Measurements from ENCODE around the gene TPRN.
A peak's percentile ranks its signal among the peaks of the same experiment; 100 is the strongest.

TPRN gene

DNA sequence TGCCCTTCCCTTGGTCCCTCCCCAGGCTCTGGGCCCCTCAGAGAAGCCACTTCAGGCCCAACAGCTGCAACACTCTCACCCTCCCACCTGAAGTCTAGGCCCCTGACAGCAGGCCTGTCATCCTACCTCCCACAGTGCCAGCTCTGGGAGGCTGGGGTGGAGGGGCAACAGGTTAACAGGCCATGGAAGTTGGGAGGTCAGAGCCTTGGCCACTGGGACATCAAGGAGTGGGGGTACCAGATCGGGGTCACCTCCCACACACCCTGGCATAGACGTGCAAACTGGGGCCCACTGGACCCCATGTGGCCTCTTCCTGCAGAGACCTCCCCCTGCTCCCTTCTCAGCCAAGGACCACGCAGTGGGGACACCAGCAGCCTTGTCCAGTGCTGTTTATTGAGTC, 9.3 kb downstream of the TPRN start:
- Histone ChIP-seq H3K4me2 (ENCODE audit: low read length, poor library complexity, severe bottlenecking) (no peak overlapping the region), H2AFZ (ENCODE audit: low read depth, low read length) (no peak overlapping the region)
- 89% methylated on average over 3 of the region's 3 CpGs for WGBS

GRCh38 chr9:137190315-137190856, 10.2 kb downstream of the TPRN start:
- H2BK5ac ChIP-seq (ENCODE audit: low read depth, low read length, poor library complexity, severe bottlenecking), result no peak overlapping the region
- WGBS, result 88% methylated on average over 8 of the region's 9 CpGs
- no peak overlapping the region for H3K18ac ChIP-seq (ENCODE audit: low read depth in 1 of 2, low read length in 2 of 2)
- H3K9me3 ChIP-seq (ENCODE audit: control insufficient read depth, low read length), result no peaks in the 10 kb centered on the region
- no peak overlapping the region for H2BK12ac ChIP-seq (ENCODE audit: low read length in 2 of 2)
- H2BK120ac ChIP-seq (ENCODE audit: low read depth, low read length), result no peak overlapping the region
- peak overlapping the region in 1 of 2 experiments; percentile 100 for H3K4me3 ChIP-seq (ENCODE audit: insufficient read depth in 1 of 2, low read depth in 1 of 2, low read length in 2 of 2)
- H3K9ac ChIP-seq (ENCODE audit: low read length), result peak overlapping the region; percentile 96
- H3K27ac ChIP-seq (ENCODE audit: low read length, poor library complexity, severe bottlenecking), result no peak overlapping the region
- no peak overlapping the region for H3K14ac ChIP-seq (ENCODE audit: low read length in 2 of 2)
- no peak overlapping the region for H2AFZ ChIP-seq (ENCODE audit: low read depth, low read length)
- no peak overlapping the region for H3K4me2 ChIP-seq (ENCODE audit: low read length, poor library complexity, severe bottlenecking)
- H4K91ac ChIP-seq (ENCODE audit: low read length), result no peak overlapping the region
- no peak overlapping the region for H2BK15ac ChIP-seq (ENCODE audit: low read depth, poor library complexity, severe bottlenecking)
- H4K8ac ChIP-seq (ENCODE audit: low read length), result no peak overlapping the region
- peaks cover 61% of the 10 kb centered on the region for H3K79me1 ChIP-seq (replicated peaks; ENCODE audit: low read length, poor library complexity, severe bottlenecking)
- H2AK5ac ChIP-seq (ENCODE audit: low read length, severe bottlenecking), result no peak overlapping the region
- peaks cover 66% of the 10 kb centered on the region for H3K4me1 ChIP-seq (ENCODE audit: control insufficient read depth, insufficient read depth, low read depth, low read length)
- H3K23ac ChIP-seq (ENCODE audit: low read length in 2 of 2), result no peak overlapping the region
- no peaks in the 10 kb centered on the region for H3K27me3 ChIP-seq (ENCODE audit: control insufficient read depth in 1 of 2, insufficient read depth in 1 of 2, low read length in 2 of 2)
- no peak for DNase-seq
- no peak overlapping the region for H3K4ac ChIP-seq (ENCODE audit: low read depth in 1 of 2, low read length in 2 of 2)
- H3K36me3 ChIP-seq (ENCODE audit: control insufficient read depth in 1 of 2, insufficient read depth in 2 of 2, low read depth in 1 of 2, low read length in 2 of 2), result peaks cover 49 to 64% of the 10 kb centered on the region in 2 experiments

More for the DNA sequence above, 9.3 kb downstream of the TPRN start:
- no peaks in the 10 kb centered on the region for H3K9me3 ChIP-seq (ENCODE audit: control insufficient read depth, low read length)
- H3K9ac ChIP-seq (ENCODE audit: low read length), result peak overlapping the region; percentile 2
- no peak overlapping the region for H3K23ac ChIP-seq (ENCODE audit: low read length in 2 of 2)
- peak overlapping the region; percentile 0 for H4K91ac ChIP-seq (ENCODE audit: low read length)
- no peak for DNase-seq
- peaks cover 41 to 61% of the 10 kb centered on the region in 2 experiments for H3K36me3 ChIP-seq (ENCODE audit: control insufficient read depth in 1 of 2, insufficient read depth in 2 of 2, low read depth in 1 of 2, low read length in 2 of 2)
- H2BK120ac ChIP-seq (ENCODE audit: low read depth, low read length), result no peak overlapping the region
- no peak overlapping the region for H2AK5ac ChIP-seq (ENCODE audit: low read length, severe bottlenecking)
- no peak overlapping the region for H3K27ac ChIP-seq (ENCODE audit: low read length, poor library complexity, severe bottlenecking)
- peaks cover 55% of the 10 kb centered on the region for H3K79me1 ChIP-seq (replicated peaks; ENCODE audit: low read length, poor library complexity, severe bottlenecking)
- H3K27me3 ChIP-seq (ENCODE audit: control insufficient read depth in 1 of 2, insufficient read depth in 1 of 2, low read length in 2 of 2), result no peaks in the 10 kb centered on the region
- H3K4ac ChIP-seq (ENCODE audit: low read depth in 1 of 2, low read length in 2 of 2), result no peak overlapping the region
- no peak overlapping the region for H3K18ac ChIP-seq (ENCODE audit: low read depth in 1 of 2, low read length in 2 of 2)
- no peak overlapping the region for H2BK12ac ChIP-seq (ENCODE audit: low read length in 2 of 2)
- H3K4me3 ChIP-seq (ENCODE audit: insufficient read depth in 1 of 2, low read depth in 1 of 2, low read length in 2 of 2), result no peak overlapping the region
- H3K14ac ChIP-seq (ENCODE audit: low read length in 2 of 2), result no peak overlapping the region
- no peak overlapping the region for H4K8ac ChIP-seq (ENCODE audit: low read length)
- H3K4me1 ChIP-seq (ENCODE audit: control insufficient read depth, insufficient read depth, low read depth, low read length), result peaks cover 69% of the 10 kb centered on the region
- H2BK5ac ChIP-seq (ENCODE audit: low read depth, low read length, poor library complexity, severe bottlenecking), result no peak overlapping the region
- H2BK15ac ChIP-seq (ENCODE audit: low read depth, poor library complexity, severe bottlenecking), result no peak overlapping the region

GRCh38 chr9:137189297-137190295, 10.9 kb downstream of the TPRN start:
- 53% methylated on average over 23 of the region's 23 CpGs for WGBS
- Histone ChIP-seq H3K9me3 (ENCODE audit: control insufficient read depth, low read length) (no peaks in the 10 kb centered on the region), H3K23ac (ENCODE audit: low read length in 2 of 2) (no peak overlapping the region), H2BK12ac (ENCODE audit: low read length in 2 of 2) (no peak overlapping the region), H2BK15ac (ENCODE audit: low read depth, poor library complexity, severe bottlenecking) (no peak overlapping the region), H3K4me3 (ENCODE audit: insufficient read depth in 1 of 2, low read depth in 1 of 2, low read length in 2 of 2) (peak overlapping the region; percentile 91 to 100), H3K27me3 (ENCODE audit: control insufficient read depth in 1 of 2, insufficient read depth in 1 of 2, low read length in 2 of 2) (no peaks in the 10 kb centered on the region), H3K14ac (ENCODE audit: low read length in 2 of 2) (peak overlapping the region in 1 of 2 experiments; percentile 50), H2AFZ (ENCODE audit: low read depth, low read length) (no peak overlapping the region), H3K79me1 (replicated peaks; ENCODE audit: low read length, poor library complexity, severe bottlenecking) (peaks cover 65% of the 10 kb centered on the region), H3K18ac (ENCODE audit: low read depth in 1 of 2, low read length in 2 of 2) (peak overlapping the region in 1 of 2 experiments; percentile 55), H4K91ac (ENCODE audit: low read length) (peak overlapping the region; percentile 37), H4K8ac (ENCODE audit: low read length) (peak overlapping the region; percentile 7), H3K4me2 (ENCODE audit: low read length, poor library complexity, severe bottlenecking) (peak overlapping the region; percentile 90), H2BK5ac (ENCODE audit: low read depth, low read length, poor library complexity, severe bottlenecking) (no peak overlapping the region), H2AK5ac (ENCODE audit: low read length, severe bottlenecking) (no peak overlapping the region), H3K9ac (ENCODE audit: low read length) (peak overlapping the region; percentile 96), H2BK120ac (ENCODE audit: low read depth, low read length) (no peak overlapping the region), H3K27ac (ENCODE audit: low read length, poor library complexity, severe bottlenecking) (peak overlapping the region; percentile 70), H3K4me1 (ENCODE audit: control insufficient read depth, insufficient read depth, low read depth, low read length) (peaks cover 58% of the 10 kb centered on the region), H3K36me3 (ENCODE audit: control insufficient read depth in 1 of 2, insufficient read depth in 2 of 2, low read depth in 1 of 2, low read length in 2 of 2) (peaks cover 55 to 64% of the 10 kb centered on the region in 2 experiments), H3K4ac (ENCODE audit: low read depth in 1 of 2, low read length in 2 of 2) (peak overlapping the region in 1 of 2 experiments; percentile 2)
- DNase-seq, result no peak
